ENCODE measurements around the gene CEACAM5.

- TF ChIP-seq, protein P1, sequence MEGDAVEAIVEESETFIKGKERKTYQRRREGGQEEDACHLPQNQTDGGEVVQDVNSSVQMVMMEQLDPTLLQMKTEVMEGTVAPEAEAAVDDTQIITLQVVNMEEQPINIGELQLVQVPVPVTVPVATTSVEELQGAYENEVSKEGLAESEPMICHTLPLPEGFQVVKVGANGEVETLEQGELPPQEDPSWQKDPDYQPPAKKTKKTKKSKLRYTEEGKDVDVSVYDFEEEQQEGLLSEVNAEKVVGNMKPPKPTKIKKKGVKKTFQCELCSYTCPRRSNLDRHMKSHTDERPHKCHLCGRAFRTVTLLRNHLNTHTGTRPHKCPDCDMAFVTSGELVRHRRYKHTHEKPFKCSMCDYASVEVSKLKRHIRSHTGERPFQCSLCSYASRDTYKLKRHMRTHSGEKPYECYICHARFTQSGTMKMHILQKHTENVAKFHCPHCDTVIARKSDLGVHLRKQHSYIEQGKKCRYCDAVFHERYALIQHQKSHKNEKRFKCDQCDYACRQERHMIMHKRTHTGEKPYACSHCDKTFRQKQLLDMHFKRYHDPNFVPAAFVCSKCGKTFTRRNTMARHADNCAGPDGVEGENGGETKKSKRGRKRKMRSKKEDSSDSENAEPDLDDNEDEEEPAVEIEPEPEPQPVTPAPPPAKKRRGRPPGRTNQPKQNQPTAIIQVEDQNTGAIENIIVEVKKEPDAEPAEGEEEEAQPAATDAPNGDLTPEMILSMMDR (IDR thresholded peaks at IDR 0.05; ENCODE audit: low read length) = no peak
- TF ChIP-seq EZH2 (IDR thresholded peaks at IDR 0.05; ENCODE audit: borderline replicate concordance, low read length) = no peak
These were observed 11.7 kb downstream of the CEACAM5 start for GRCh38 chr19:41720103-41720502.
